DOHH2 (cell line): ENCODE results near the gene LRRC3.

Experiments used
- EZH2phosphoT487 ChIP-seq: fragments of 200-600 bp; sonication (generic); IDR thresholded peaks from 2 replicates; pipeline ENCODE4 v1.6.1; 2017; ENCODE audit warnings: borderline replicate concordance, mild to moderate bottlenecking, antibody characterized with exemption, low read length, moderate library complexity, mixed read lengths
- TF ChIP-seq, protein P1 (sequence below): fragments of 200-600 bp; sonication (generic); IDR thresholded peaks from one replicate; pipeline ENCODE4 v1.5.1; 2014; ENCODE audit warnings: antibody characterized with exemption, mild to moderate bottlenecking, low read depth, low read length; ENCODE audit not compliant: poor library complexity, severe bottlenecking

DNA sequence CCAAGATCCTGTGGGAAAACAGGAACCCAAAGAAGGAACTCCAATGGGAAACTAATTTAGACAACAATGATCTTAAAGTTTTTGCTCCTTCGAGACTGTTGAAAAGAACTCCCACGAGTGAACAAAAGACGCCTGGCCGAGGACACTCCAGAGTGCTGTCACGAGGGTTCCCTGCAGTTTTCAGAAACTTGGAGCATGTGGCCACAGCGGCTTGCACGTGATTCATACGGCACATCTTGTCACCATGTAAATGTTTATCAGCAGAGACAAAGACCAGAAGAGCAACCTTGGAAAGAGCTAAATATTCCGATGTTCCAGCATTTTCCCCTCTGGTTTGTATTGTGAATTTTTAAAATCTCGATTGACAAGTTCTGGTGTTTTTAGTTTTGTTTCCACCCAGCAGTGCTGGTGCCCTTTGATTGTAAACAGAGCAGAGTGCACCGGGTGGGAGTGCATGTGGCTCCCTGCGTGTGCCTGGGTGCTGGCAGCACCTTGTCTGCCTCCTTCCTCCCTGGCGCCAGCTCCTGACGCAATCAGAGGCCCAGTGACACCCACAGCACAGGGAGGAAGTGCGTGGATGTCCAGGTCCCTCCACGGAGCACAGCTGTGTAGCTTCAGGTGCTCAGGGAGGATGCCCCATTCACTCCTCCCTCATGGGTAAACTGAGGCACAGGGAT lies 23.0 kb downstream of the LRRC3 start:
- TF ChIP-seq, protein P1, sequence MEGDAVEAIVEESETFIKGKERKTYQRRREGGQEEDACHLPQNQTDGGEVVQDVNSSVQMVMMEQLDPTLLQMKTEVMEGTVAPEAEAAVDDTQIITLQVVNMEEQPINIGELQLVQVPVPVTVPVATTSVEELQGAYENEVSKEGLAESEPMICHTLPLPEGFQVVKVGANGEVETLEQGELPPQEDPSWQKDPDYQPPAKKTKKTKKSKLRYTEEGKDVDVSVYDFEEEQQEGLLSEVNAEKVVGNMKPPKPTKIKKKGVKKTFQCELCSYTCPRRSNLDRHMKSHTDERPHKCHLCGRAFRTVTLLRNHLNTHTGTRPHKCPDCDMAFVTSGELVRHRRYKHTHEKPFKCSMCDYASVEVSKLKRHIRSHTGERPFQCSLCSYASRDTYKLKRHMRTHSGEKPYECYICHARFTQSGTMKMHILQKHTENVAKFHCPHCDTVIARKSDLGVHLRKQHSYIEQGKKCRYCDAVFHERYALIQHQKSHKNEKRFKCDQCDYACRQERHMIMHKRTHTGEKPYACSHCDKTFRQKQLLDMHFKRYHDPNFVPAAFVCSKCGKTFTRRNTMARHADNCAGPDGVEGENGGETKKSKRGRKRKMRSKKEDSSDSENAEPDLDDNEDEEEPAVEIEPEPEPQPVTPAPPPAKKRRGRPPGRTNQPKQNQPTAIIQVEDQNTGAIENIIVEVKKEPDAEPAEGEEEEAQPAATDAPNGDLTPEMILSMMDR = no peak
- TF ChIP-seq EZH2phosphoT487 = no peak
